ENCODE data around the gene LRRFIP2.
"Not testable (repeated sequence)": the region's sequence is repeated elsewhere in the genome, so short reads cannot be mapped to it uniquely, and the experiment has no call there.

The LRRFIP2 gene

GRCh38 chr3:37054370-37054769 is 120.0 kb downstream of the LRRFIP2 start:
- Mint-ChIP-seq H3K27ac (peak overlapping the region; percentile 66), H3K27me3 (no peaks in the 10 kb centered on the region), H3K36me3 (peaks cover 55% of the 10 kb centered on the region), H3K9me3 (no peaks in the 10 kb centered on the region), H3K4me1 (peaks cover 35% of the 10 kb centered on the region), H3K4me3 (no peak overlapping the region)
- peak; percentile 88 for ATAC-seq

- peaks cover 59% of the 10 kb centered on the region for H3K36me3 Mint-ChIP-seq
- H3K27me3 Mint-ChIP-seq: no peaks in the 10 kb centered on the region
- ATAC-seq: no peak
- H3K4me1 Mint-ChIP-seq: peaks cover 35% of the 10 kb centered on the region
- H3K4me3 Mint-ChIP-seq: no peak overlapping the region
- no peaks in the 10 kb centered on the region for H3K9me3 Mint-ChIP-seq
- peak overlapping the region; percentile 66 for H3K27ac Mint-ChIP-seq
These were observed 120.6 kb downstream of the LRRFIP2 start for GRCh38 chr3:37053753-37054152.

- Mint-ChIP-seq H3K4me3 (no peak overlapping the region), H3K27ac (peak overlapping the region; percentile 66), H3K4me1 (peaks cover 35% of the 10 kb centered on the region), H3K36me3 (peaks cover 60% of the 10 kb centered on the region), H3K27me3 (no peaks in the 10 kb centered on the region), H3K9me3 (no peaks in the 10 kb centered on the region)
- ATAC-seq: no peak
These were observed 121.0 kb downstream of the LRRFIP2 start for GRCh38 chr3:37053337-37053736.

DNA sequence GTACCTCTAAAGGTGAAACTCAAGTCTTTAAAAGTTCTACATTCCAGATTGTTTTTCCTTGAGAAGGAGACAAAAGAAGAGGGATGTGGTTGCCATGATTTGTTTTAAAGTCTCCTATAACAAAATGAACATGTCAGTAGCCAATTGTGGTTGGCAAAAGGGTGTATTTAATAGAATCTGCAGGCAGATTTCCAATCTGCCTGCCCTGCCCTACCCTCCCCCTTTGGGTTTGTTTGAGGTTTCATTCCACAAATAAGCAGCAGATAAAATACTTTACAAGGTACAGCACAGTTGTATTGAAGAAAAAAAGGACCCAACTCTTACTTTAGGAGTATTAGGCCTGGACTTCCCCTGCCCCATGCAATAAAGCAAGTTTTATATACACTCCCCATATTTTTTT is 121.5 kb downstream of the LRRFIP2 start:
- Mint-ChIP-seq H3K27ac (peak overlapping the region; percentile 57), H3K27me3 (no peaks in the 10 kb centered on the region), H3K4me3 (no peak overlapping the region), H3K9me3 (no peaks in the 10 kb centered on the region), H3K36me3 (peaks cover 65% of the 10 kb centered on the region), H3K4me1 (peaks cover 35% of the 10 kb centered on the region)
- no peak for ATAC-seq

GRCh38 chr3:37050282-37050681 is 124.1 kb downstream of the LRRFIP2 start:
- Mint-ChIP-seq H3K36me3 (peaks cover 62% of the 10 kb centered on the region), H3K27me3 (no peaks in the 10 kb centered on the region), H3K27ac (no peak overlapping the region), H3K9me3 (no peaks in the 10 kb centered on the region), H3K4me1 (peaks cover 21% of the 10 kb centered on the region), H3K4me3 (no peak overlapping the region)
- ATAC-seq: no peak

DNA sequence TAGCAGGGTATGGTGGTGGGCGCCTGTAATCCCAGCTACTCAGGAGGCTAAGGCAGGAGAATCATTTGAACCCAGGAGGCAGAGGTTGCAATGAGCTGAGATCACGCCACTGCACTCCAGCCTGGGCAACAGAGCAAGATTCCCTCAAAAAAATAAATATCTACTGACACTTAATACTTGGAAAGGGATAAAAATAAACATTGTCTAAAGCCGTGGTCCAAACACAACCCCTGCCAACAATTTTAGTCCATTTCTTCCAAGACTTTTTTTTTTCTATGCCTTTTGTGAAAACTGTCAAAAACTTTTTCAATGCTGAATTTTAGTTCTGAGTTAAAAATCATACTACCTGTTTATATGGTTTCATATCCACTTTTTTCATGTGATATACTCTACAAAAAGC is 131.7 kb downstream of the LRRFIP2 start:
- not testable (repeated sequence) for ATAC-seq, H3K27ac Mint-ChIP-seq, H3K4me3 Mint-ChIP-seq, H3K4me1 Mint-ChIP-seq, H3K27me3 Mint-ChIP-seq, H3K9me3 Mint-ChIP-seq
- peaks cover 49% of the 10 kb centered on the region for H3K36me3 Mint-ChIP-seq

- no peak for ATAC-seq
These were observed 132.7 kb downstream of the LRRFIP2 start for GRCh38 chr3:37041546-37042195.

DNA sequence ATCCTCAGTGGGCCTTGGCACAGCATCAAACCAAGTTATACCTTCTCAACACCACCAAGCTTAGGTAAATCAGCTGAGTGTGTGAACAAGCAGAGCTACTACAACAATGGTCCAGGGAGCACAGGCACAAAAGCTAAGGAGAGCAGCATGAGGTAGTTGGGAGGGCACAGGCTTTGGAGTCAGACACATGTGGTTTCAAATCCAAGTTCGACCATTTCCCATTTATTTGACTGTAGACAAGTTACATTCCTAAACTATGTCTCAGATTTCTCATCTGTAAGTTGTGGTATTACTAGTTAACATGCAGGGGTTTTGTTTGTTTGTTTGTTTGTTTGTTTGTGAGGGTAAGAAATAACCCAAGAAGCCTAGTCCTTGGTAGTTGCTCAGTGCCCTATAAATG is 134.2 kb downstream of the LRRFIP2 start:
- H3K27ac Mint-ChIP-seq: no peak overlapping the region
- H3K36me3 Mint-ChIP-seq: peaks cover 53% of the 10 kb centered on the region
- H3K27me3 Mint-ChIP-seq: no peaks in the 10 kb centered on the region

More at GRCh38 chr3:37041546-37042195, 132.7 kb downstream of the LRRFIP2 start:
- Mint-ChIP-seq H3K9me3 (no peaks in the 10 kb centered on the region), H3K27ac (no peak overlapping the region), H3K36me3 (peaks cover 45% of the 10 kb centered on the region), H3K27me3 (no peaks in the 10 kb centered on the region), H3K4me3 (no peak overlapping the region), H3K4me1 (no peaks in the 10 kb centered on the region)

DNA sequence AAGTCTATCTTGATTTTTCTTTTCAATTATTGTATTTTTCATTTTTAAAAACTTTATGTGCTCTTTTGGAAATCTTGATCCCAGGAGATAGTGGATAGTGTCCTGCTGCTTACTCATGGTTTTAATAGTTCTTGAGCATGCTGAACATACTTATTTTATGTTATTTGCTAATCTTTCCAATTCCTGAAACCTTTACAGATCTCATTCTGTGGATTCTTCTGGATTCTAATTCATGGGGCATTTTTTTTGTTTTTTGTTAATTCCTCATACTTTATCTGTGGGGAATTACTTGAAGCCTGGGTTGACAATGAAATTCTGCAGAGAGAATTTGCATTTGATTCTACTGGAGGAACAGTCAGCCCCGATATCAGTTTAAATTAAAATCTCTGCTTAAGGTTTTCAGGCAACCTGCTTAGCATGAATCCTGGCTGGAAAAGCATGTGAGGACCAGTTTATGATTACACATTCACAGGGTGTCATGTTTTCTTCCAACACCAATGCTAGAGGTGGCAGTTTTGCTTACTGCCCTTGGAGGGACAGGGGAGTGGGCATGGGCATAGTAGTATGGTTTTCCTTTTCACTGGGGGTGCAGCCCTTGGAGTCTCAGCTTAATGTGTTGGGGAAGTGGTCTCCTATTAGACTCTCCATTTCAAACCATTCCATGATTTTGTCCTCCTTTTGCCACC is 135.1 kb downstream of the LRRFIP2 start:
- Mint-ChIP-seq H3K36me3 (peaks cover 63% of the 10 kb centered on the region), H3K27ac (no peak overlapping the region), H3K4me3 (no peak overlapping the region), H3K9me3 (no peaks in the 10 kb centered on the region), H3K27me3 (no peaks in the 10 kb centered on the region), H3K4me1 (no peaks in the 10 kb centered on the region)
- ATAC-seq: no peak

More for the DNA sequence above, 134.2 kb downstream of the LRRFIP2 start:
- H3K4me3 Mint-ChIP-seq: no peak overlapping the region
- H3K4me1 Mint-ChIP-seq: no peaks in the 10 kb centered on the region
- no peak for ATAC-seq
- no peaks in the 10 kb centered on the region for H3K9me3 Mint-ChIP-seq

GRCh38 chr3:37037352-37037751 is 137.0 kb downstream of the LRRFIP2 start:
- peaks cover 77% of the 10 kb centered on the region for H3K36me3 Mint-ChIP-seq
- no peak for ATAC-seq
- H3K27me3 Mint-ChIP-seq: no peaks in the 10 kb centered on the region
- H3K9me3 Mint-ChIP-seq: no peaks in the 10 kb centered on the region
- no peak overlapping the region for H3K4me3 Mint-ChIP-seq
- H3K4me1 Mint-ChIP-seq: no peaks in the 10 kb centered on the region
- no peak overlapping the region for H3K27ac Mint-ChIP-seq

GRCh38 chr3:37032961-37033360 is 141.4 kb downstream of the LRRFIP2 start:
- peaks cover 65% of the 10 kb centered on the region for H3K36me3 Mint-ChIP-seq
- H3K27me3 Mint-ChIP-seq: no peaks in the 10 kb centered on the region
- H3K9me3 Mint-ChIP-seq: no peaks in the 10 kb centered on the region
- ATAC-seq: no peak
- H3K4me1 Mint-ChIP-seq: peaks cover 2% of the 10 kb centered on the region
- H3K27ac Mint-ChIP-seq: no peak overlapping the region
- no peak overlapping the region for H3K4me3 Mint-ChIP-seq

GRCh38 chr3:37031096-37031682 is 143.2 kb downstream of the LRRFIP2 start:
- no peaks in the 10 kb centered on the region for H3K27me3 Mint-ChIP-seq
- H3K4me1 Mint-ChIP-seq: peaks cover 8% of the 10 kb centered on the region
- H3K36me3 Mint-ChIP-seq: peaks cover 72% of the 10 kb centered on the region
- H3K27ac Mint-ChIP-seq: no peak overlapping the region
- no peak for ATAC-seq
- no peaks in the 10 kb centered on the region for H3K9me3 Mint-ChIP-seq
- H3K4me3 Mint-ChIP-seq: no peak overlapping the region

DNA sequence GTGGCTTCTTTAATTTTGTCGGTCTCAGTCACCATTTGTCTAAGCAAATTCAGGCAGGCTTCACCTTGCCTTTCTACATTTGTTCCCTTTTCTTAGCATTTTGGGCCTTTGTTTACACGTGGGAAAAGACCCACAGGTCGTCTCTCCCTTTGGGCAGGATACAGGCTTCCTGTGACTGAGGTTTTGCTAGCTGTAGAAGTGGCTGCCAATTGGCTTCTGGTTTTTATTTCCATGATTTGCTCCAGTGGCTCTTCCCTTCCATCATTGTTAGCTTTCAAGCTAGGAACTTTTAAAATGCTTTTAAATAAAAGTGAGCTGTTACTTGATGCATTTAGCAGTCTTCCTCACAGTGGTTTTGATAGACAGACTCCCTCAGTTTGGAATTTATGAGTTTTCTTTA is 143.8 kb downstream of the LRRFIP2 start:
- no peak for ATAC-seq
- Mint-ChIP-seq H3K9me3 (no peaks in the 10 kb centered on the region), H3K36me3 (peaks cover 72% of the 10 kb centered on the region), H3K4me3 (no peak overlapping the region), H3K4me1 (peaks cover 8% of the 10 kb centered on the region), H3K27me3 (no peaks in the 10 kb centered on the region), H3K27ac (no peak overlapping the region)

DNA sequence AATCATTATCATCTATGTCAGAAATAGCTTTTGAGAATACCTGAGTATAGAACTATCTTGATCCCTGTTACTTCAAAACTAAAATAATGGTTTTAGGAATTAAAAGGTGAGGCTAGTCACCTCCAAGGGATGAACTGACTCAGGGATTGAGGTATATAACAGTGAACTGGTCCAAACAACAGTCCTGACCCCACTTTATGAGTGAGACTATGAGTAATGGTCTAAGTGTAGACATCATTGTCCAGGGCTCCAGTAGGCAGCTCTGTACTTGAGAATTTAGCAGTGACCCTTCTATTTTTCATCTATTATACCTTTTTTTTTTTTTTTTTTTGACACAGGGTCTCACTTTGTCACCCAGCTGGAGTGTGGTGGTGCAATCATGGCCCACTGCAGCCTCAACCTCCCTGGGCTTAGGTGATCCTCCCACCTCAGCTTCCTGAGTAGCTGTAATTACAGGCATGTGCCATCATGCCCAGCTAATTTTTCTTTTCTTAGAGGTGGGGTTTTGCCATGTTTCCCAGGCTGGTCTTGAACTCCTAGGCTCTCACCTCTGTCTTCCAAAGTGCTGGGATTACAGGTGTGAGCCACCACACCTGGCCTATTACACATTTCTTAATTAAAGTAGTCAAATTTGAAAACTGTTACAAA is 144.7 kb downstream of the LRRFIP2 start:
- no peak overlapping the region for H3K27ac Mint-ChIP-seq
- H3K4me3 Mint-ChIP-seq: no peak overlapping the region
- H3K36me3 Mint-ChIP-seq: peaks cover 67% of the 10 kb centered on the region
- no peaks in the 10 kb centered on the region for H3K9me3 Mint-ChIP-seq
- H3K4me1 Mint-ChIP-seq: peaks cover 14% of the 10 kb centered on the region
- no peak for ATAC-seq
- no peaks in the 10 kb centered on the region for H3K27me3 Mint-ChIP-seq

DNA sequence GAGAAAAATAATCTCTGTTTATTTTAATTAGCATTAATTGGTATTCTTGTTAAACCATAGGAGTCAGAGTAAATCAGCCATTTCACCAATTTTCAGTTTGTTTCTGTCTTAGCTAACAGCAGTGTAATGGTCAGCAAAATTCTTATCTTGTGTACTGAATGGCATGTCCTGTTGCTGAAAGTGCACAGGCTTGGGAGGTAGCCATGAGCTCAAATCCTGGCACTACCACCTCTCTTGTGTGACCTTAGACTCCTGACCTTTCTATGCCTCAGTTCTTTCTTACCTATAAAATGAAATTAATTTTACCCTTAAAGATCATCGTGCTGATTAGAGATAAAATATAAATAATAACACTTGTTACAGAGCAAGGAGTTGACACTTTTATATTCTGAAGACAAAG is 145.3 kb downstream of the LRRFIP2 start:
- ATAC-seq: no peak
- Mint-ChIP-seq H3K4me3 (no peak overlapping the region), H3K27me3 (no peaks in the 10 kb centered on the region), H3K9me3 (no peaks in the 10 kb centered on the region), H3K36me3 (peaks cover 66% of the 10 kb centered on the region), H3K27ac (no peak overlapping the region), H3K4me1 (peaks cover 19% of the 10 kb centered on the region)
